HG02973 (cell line): ENCODE results near the gene CLRN1.
A peak's percentile ranks its signal among the peaks of the same experiment; 100 is the strongest.

Experiments
- ATAC-seq: cut with Tn5 transposase; IDR thresholded peaks from one replicate; pipeline ENCODE4 v1.9.1; 2021; ENCODE audit warnings: moderate library complexity; ENCODE audit not compliant: unreplicated experiment

Gene CLRN1

DNA sequence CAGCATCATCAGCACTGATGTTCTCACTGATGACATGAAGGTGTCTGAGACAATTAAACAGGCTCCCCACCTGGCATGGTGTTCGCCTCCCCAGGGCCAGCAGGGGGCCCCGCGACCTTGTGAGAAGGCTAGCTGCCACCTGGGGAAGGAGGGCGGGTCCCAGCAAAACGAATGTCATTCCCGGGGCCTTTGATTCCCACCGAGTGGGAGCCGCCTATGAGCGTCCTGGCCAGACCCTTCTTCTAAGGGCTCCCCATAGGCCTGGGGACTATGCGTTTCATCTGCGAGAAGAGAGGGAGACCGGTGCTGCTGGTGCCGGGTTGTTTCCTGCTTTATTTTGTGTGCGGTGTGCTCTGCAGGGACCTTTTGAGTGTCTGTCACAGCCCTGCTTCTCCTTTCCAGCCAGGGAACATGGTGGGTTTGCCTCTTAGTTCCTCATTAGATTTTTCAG is 46.8 kb downstream of the CLRN1 start:
- ATAC-seq = peak; percentile 94

DNA sequence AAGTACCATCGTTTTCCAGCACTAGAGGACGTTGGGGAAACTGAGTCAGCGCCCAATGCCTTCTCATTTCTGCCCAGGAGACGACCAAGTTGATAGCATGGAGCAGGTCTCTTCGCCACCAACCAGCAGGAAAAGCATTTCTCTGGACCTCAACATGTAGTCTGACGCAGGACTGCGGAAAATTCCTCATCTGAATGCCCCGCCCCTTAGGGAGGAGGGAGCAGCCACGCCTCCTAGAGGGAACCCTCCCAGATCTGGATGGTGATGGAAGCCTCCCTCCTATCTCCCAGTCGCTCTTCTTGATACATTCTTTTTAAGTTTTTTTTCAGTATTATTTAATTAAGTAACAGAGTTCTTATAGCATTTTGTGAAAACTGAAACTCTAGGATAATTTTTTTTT is 49.9 kb downstream of the CLRN1 start:
- ATAC-seq = no peak

DNA sequence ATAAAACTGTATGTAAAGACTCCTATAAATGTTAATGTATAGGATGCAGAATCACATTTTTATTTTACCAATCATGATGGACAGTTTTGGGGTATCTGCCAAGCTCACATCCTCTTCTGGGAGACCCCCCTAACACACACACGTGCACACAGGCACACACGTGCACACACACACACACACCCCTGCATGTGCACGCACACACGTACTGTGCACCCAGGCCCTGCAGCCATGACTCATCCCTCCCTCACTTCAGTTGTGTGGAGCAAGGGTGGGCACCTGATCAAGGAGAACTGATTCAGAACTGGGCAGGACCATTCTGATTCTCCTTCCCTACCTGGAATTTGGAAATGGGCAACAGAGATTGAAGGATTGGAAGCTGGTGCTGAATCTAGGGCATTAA is 51.3 kb downstream of the CLRN1 start:
- ATAC-seq = no peak

DNA sequence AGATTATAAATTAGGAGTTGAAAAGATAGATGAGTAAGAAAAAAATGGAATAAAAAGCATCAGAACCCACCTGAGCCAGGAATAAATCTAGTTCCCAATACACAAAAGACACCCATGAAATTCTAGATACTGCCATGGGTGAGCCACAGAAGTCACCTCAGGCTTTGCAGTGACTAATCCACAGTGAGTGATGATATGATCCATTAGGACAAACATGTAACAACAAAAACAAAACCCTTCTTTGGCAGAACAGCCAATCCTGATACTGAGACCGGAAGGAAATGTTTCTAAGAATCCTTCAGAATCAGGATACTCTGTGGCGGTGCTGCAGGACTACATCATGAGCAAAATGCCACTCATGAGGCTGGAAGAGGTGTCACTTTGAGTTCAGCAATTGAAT is 52.3 kb downstream of the CLRN1 start:
- ATAC-seq = no peak

DNA sequence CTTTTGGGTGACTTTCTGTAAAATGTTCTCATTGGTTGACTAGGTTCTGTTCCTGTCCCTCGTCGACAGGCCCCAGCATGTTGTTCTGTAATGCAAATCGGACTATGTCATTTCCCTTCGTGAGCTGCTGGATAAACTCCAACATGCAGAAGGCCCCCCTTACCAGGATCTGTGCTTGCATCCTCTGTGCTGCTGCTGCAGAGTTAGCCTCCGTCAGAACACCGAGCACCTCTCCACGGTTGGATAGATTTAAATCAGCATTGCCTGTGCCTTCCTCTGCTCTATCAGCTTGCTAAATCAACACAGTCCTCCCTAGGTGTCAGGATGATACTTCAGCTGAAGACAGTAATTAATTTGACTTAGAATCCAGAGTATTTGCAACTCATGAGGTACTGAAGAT is 54.6 kb downstream of the CLRN1 start:
- no peak for ATAC-seq

DNA sequence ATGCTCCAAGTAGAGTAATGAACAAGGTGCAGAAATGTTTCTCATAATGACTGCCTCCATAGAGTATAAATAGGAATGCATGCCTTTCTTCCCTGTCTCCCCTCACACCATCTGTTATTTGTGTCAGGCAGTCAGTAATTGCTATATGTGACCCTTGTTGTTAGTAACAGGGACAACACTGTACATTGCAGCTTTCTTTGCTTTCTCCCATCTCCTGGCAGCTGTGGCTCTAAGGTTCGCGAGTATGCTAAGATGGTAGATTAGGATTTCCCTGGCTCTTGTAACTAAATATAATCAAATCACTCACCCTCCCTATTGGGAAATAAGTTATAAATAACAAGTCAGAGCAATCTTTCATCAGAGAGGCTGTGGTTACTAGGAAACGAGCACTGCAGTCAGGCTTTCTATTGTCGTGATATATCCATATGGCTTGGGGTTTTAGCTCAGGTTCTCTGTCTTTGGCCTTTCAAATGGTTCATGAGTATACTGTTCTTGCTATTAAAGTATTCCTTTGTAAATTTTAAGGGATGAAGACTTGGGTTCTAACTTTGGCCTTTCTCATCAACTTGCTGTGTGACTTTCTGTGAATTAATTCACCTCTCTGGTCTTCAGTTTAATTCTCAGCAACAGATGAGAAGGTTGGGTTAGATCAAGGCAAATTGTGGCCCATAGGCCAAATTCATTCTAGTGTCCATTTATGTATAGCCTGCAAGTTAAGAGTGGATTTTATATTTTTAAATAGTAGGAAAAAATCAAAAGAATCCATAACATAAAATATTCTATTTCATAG is 59.2 kb downstream of the CLRN1 start:
- ATAC-seq = peak; percentile 36

DNA sequence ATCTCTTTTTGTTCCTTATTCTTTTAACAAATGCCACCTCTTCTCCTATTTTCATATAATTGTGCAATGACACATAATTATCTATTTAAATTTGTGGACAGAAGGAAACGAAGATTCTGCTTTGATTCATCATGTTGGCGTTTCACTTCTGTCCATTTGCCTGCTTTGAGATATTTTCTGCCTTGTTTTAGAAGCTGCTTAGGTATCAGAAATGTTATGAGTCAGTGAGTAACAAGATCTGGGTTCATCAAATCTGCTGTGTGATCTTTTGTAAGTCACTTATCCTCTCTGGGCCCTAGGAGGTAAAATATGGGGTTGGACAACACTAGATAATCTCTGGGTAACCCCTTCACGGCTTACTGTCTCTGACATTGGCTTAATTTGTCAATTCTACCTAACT is 60.0 kb downstream of the CLRN1 start:
- ATAC-seq = peak; percentile 82

DNA sequence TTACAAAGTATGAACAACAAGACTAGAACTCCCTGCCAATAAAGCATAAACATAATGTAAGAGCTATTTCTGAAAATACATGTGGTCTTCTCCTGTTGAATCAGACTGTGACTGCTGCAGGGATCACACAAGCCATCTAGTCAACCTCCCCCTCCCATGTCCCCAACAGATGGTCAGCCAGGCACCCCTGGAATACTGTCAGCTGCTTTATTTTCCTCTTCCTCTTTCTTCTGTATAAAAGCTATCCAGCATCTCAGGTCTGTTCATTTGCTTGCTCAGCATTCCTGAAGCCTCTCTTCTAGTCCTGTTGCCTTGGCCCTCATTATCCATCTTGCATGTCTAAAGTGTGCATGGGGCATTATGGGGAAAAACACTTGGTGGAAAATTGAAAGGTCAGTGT is 60.8 kb downstream of the CLRN1 start:
- ATAC-seq = no peak

DNA sequence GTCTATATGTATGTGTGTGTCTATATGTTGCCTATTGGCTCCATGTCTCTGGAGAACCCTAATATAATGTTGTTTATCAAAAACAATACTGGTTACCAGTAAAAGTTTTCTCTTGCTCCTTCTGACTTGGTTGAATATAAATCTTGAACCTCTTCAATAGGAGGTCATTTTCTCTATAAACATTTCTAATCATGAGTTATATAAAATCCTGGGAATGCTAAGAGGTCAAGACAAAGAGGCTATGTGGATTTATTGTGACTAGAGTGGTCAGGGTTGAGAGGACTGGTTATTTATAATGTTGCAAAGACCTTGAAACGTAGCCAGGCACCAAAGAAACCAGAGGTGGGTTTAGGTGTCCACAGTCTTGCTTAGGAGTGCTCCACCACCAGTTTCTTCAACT is 66.1 kb downstream of the CLRN1 start:
- ATAC-seq = no peak

DNA sequence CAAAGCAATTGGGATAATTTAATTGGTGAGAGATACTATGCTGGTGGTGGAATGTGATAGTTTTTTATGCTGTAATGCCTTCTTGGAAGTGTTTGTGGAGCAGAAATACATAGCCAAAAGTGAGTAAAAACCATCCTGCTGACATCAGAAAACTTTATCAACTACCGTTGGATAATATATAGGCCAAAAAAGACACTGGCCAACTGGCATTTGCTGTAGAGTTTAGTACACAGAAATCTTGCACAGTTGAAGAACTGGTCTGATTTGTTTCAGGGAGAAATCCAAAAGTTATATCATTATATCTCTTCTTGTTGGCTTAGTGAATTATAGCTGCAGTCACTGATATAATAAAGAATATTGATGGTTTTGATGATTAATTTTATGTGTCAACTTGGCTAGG is 66.8 kb downstream of the CLRN1 start:
- no peak for ATAC-seq

DNA sequence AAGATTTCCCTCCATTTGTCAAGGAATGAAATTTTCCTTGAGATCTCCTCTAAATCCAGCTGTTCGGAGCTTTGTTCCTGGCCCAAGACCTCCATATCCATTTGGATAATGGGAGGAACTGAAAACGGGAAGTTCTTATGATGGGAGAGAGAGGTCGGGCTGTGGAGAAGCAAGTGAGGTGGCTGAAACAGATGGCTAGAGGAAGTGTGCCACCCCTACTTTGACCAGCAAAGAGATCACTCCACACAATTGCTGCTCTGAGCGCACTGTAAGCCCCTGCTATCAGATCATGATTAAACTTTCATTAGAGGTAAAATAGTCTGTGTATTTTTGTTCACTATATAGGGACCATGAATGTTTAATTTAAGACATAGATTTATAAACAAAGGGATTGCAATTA is 67.2 kb downstream of the CLRN1 start, which contains the start of gene MINDY4B:
TSS of gene MINDY4B (minus strand) at position 101 of the 400 bp plus-strand sequence. CDS start at position 101, 0 bp downstream.
- no peak for ATAC-seq

DNA sequence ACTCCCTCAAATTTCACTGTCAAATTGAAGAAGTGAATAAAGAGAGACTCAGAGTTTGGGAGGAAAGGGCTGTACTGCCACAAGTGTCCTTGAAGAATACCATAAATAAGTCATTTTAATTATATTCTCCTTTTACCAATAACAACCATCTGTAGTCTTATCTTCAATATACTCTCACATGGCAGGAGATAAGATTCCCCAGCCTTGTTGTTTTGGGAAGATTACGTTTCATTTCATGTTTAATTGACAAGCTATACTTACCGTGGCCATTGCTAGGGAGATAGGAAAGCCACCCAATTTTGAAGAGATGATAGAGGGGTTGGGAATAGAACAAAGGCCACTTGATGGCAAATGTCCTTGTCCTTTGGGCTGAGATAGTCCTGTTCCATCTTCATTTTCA is 69.5 kb downstream of the CLRN1 start:
- ATAC-seq = no peak

DNA sequence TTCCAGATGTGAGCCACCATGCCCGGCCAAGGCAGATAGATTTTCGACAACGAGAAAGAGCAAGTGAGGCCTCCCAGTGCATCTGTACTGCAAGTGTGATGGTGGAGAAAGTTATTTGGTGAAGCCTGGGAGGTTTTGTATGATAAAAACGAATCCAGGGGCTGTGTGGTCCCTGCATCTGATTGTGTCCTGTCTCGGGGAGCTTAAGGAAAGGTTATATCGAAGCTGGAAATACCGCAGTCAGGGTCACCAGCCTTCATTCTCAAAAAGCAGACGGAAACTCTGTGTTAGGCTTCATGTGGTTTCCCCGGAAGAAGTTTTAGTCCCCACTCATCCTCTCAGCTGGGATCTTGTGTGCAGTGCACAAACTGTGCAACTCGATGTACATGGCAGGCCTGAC is 70.7 kb downstream of the CLRN1 start:
- no peak for ATAC-seq

DNA sequence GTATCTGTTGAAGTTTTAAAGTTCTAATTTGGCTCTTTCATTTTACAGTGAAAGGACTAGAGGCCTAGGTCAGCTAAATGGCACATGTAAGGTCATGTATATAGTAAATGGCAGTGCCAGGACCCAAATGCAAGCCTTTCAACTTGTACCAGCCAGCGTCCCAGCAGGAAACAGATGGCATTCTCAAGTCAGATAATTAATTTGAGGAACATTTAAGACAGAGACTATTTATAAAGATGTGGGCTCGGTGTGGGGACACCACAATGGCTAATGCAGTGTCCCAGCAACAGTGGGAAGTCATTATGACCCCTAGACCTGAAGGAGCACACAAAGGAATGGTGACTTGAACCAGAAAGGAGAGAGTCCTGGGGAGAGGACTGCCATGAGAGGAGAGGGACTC is 73.4 kb downstream of the CLRN1 start:
- no peak for ATAC-seq

DNA sequence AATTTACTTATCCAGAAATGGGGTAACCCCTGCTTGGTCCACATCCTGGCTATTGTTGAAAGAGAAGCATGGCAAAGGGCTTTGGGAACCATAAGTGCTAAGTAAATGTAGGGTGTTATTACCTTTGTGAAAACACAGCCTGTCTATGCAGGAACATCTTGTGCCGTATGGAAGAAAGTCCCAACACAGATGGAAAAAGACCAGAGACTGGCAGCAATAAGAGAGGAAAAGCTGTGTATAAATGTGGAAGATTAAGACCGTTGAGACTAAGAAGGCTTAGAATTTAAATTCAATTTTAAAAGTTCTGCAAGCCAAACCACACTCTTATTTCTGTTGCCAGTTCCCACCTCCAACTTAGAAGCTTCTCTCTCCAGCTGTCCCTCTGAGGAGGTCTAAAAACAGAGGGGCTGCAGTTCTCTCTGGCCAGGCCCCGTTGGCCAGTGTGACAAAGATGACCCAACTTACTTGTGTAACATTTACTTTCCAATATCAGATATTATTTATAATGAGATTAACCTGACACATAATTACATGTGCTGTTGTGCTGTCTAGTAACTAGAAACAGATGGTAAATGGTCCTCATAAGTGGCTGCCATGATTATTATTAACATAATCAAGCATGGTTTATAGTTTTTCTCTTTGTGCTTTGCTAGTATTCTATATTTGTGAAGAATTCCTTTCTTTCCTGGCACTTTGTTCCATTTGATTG is 74.3 kb downstream of the CLRN1 start:
- no peak for ATAC-seq

DNA sequence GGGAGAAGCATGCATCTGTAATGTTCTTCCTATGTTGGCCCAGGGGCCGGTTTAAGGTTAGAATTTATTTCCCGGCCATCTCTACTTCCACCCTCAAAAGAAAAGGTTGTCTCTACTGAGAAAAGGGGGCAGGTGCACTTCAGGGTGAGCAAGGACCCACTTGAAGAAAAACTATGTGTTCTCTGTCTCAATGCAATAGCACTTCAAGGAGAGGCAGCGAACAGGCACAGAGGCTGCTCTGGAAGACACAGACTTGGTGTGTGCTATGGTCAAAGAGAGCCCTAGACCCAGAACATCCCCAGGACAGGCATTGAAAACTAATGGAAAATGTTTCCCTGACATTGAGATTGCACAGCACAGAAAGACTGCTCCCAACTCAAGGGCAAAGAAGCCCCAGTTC is 74.9 kb downstream of the CLRN1 start:
- no peak for ATAC-seq

DNA sequence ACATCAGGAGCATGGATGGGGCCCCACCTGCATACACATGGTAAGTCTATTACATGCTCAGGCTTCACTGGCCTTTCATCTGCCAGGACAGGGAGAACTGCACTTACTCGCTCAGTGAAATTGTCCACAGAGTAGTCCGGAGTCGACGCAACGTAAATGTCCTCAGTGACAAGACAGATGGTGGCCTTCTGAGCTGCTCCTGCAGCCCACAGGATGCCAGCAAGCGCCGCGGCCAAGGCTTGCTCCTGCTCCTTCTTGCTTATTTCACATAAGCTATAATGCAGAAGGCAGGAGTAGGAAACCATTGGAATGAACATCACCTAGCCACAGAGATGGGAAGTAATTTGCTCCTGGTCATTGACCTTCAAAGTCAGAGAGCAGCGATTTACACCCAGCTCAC is 81.7 kb downstream of the CLRN1 start:
- no peak for ATAC-seq

DNA sequence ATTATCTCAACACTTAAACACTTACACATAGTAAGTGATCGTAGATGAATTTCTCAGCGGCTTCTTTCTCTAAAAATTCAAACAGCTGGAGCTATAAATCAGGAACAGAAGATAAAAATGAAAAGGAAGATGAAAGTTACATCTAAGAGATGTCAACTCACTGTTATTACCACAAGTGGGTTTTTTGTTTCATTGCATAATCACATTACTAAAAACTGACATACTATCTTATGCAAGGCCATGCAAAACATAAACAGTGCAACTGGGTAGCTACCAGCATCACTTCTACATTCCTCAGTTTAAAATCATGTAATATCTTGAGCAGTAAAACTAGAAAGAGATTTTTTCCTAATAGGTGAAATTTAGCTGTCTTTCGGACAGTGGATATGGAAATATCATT is 82.2 kb downstream of the CLRN1 start:
- ATAC-seq = no peak

DNA sequence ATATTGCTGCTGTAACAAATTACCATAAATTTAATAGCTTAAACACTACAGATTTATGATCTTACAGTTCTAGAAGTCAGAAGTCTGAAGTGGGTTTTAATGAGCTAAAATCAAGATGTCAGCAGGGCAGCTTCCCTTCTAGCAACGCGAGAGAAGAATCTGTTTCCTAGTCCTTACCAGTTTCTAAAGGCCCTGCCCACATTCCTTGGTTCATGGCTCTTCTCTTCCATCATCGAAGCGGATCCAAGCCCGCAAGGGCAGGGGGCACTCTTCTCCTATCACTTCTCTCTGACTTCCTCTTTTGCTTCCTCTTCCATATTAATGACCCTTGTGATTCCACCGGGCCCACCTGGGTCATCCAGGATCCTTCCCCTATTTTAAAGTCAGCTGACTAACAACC is 83.4 kb downstream of the CLRN1 start:
- ATAC-seq = no peak

DNA sequence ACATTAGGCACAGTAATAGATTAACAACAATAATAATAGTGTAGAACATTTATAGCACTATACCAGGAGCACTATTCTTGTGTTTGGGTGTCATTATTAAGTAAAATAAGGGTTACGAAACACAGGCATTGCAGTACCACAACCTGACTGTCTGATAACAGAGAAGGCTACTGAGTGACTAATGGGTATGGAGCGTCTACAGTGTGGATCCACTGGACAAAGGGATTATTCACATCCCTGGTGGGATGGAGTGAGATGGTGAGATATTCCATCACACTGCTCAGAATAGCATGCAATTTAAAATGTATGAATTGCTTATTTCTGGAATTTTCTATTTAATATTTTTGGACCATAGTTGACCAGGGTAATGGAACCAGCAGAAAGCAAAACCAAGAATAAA is 85.5 kb downstream of the CLRN1 start:
- ATAC-seq = no peak

DNA sequence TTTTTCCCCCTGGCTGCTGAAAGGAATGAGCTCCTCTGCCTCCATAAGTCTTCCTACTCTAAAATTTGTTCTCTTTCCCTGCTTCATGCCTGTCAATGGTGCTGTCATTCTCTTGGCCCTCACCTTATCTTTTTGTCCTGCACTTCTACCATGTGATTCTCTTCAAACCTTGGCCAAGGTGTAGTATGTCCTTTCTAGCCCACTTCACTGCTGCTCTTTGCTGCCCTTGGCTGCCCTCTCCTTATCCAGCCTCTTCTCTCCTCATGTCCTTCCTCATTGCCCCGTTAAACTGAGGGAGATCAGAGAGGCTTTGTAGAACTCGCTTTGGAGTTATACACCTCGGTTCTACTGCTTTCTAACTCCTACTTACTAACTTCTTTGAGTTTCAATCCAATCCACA is 87.0 kb downstream of the CLRN1 start:
- no peak for ATAC-seq

DNA sequence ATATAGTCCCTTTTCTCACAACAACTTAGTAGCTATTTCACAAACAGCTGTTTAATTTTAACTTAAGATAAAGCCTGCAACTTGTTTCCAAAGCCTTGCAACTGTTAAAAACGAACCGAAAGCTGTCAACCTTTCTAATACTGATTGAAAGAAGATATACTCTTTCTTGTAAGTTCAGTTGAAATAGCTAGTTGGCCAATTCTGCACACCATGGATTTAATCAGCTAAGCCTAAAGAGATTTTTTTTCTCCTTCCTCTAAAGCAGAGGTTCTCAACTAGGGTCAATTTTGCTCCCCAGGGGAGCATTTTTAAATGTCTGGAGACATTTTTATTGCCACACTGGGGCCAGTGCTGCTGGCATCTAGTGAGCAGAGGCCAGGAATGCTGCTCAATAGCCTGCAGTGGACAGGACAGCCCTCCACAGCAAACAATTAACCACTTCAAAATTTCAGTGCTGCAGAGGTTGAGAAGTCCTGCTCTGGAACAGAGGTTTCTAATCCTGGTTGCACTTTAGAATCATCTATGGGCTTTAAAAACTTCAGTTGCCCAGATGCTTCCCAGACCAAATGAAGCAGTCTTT is 93.4 kb downstream of the CLRN1 start:
- ATAC-seq = no peak
